ENCODE results near the gene TOX2.

TOX2 gene

GRCh38 chr20:43982016-43982415 is 67.4 kb downstream of the TOX2 start:
- DNase-seq, result no peak

GRCh38 chr20:43982886-43983285 is 68.2 kb downstream of the TOX2 start:
- no peak for DNase-seq

- no peak for DNase-seq
Measured at GRCh38 chr20:43983359-43983758, 68.7 kb downstream of the TOX2 start.

GRCh38 chr20:43983904-43984361 is 69.3 kb downstream of the TOX2 start:
- no peak for DNase-seq

GRCh38 chr20:43984587-43984986 is 69.9 kb downstream of the TOX2 start:
- no peak for DNase-seq

GRCh38 chr20:43985121-43985520 is 70.5 kb downstream of the TOX2 start:
- DNase-seq, result no peak

GRCh38 chr20:43985608-43986316 is 71.1 kb downstream of the TOX2 start:
- no peak for DNase-seq

- DNase-seq, result no peak
Measured at GRCh38 chr20:43987018-43987417, 72.4 kb downstream of the TOX2 start.

- no peak for DNase-seq
Measured at GRCh38 chr20:43987531-43987930, 72.9 kb downstream of the TOX2 start.

GRCh38 chr20:43988451-43988850 is 73.8 kb downstream of the TOX2 start:
- no peak for DNase-seq

GRCh38 chr20:43988867-43989266 is 74.2 kb downstream of the TOX2 start:
- DNase-seq, result no peak

GRCh38 chr20:43991261-43991660 is 76.6 kb downstream of the TOX2 start:
- no peak for DNase-seq

- DNase-seq, result no peak
Measured at GRCh38 chr20:43991982-43992381, 77.3 kb downstream of the TOX2 start.

GRCh38 chr20:43992885-43993284 is 78.2 kb downstream of the TOX2 start:
- no peak for DNase-seq

GRCh38 chr20:43993560-43993959 is 78.9 kb downstream of the TOX2 start:
- no peak for DNase-seq

GRCh38 chr20:43994486-43995100 is 79.9 kb downstream of the TOX2 start:
- DNase-seq, result no peak

GRCh38 chr20:43995645-43996044 is 81.0 kb downstream of the TOX2 start:
- DNase-seq, result no peak

GRCh38 chr20:43996240-43996930 is 81.7 kb downstream of the TOX2 start:
- no peak for DNase-seq

GRCh38 chr20:43999848-44000247 is 85.2 kb downstream of the TOX2 start:
- DNase-seq, result no peak

GRCh38 chr20:44001667-44002596 is 87.3 kb downstream of the TOX2 start:
- no peak for DNase-seq

- DNase-seq, result no peak
Measured at GRCh38 chr20:44002861-44003260, 88.2 kb downstream of the TOX2 start.

GRCh38 chr20:44003609-44004008 is 89.0 kb downstream of the TOX2 start:
- no peak for DNase-seq

GRCh38 chr20:44004306-44004915 is 89.8 kb downstream of the TOX2 start:
- no peak for DNase-seq

Data from bone marrow (tissue), 2 donors.